HFFc6 (cell line): ENCODE results near the gene DNMT3A. TPM values are rescaled to one million over a fixed set of nuclear protein-coding genes. Genes with fewer than 3 reads are reported as not detected.

ENCODE experiments used
- DNase-seq: peaks from one replicate; pipeline ENCODE4 v3.0.0-alpha.2; 2018
- H3K27ac Mint-ChIP-seq: 2 replicates; pipeline ENCODE4 v1.8.0; 2020; ENCODE audit warnings: mild to moderate bottlenecking, mixed read lengths
- H3K27me3 Mint-ChIP-seq: 2 replicates; pipeline ENCODE4 v1.8.0; 2021; ENCODE audit warnings: mild to moderate bottlenecking, moderate library complexity, mixed read lengths; ENCODE audit not compliant: insufficient read depth
- H3K36me3 Mint-ChIP-seq: 2 replicates; pipeline ENCODE4 v1.8.0; 2021; ENCODE audit warnings: low read depth, mixed read lengths
- H3K4me1 Mint-ChIP-seq: 2 replicates; pipeline ENCODE4 v1.8.0; 2020; ENCODE audit warnings: low read depth, mixed read lengths
- H3K4me3 Mint-ChIP-seq: 2 replicates; pipeline ENCODE4 v1.8.0; 2020; ENCODE audit warnings: mild to moderate bottlenecking, moderate library complexity, mixed read lengths
- H3K9me3 Mint-ChIP-seq: 2 replicates; pipeline ENCODE4 v1.8.0; 2020; ENCODE audit warnings: mild to moderate bottlenecking, mixed read lengths
- CTCF ChIP-seq: fragments of 200-600 bp; sonication (generic); IDR thresholded peaks from 2 replicates; pipeline ENCODE4 v1.5.0; 2021; ENCODE audit warnings: antibody characterized with exemption, mild to moderate bottlenecking
- total RNA-seq, 6 experiments: library from RNA; stranded (reverse); fragmentation: NEBNext Ultra II Directional; extraction: Animal tissue kit (Norgen Biotek cat#: 25700); gene quantifications; 2 replicates in 1 of 6; 3 replicates in 5 of 6; pipeline ENCODE4 v1.2.3, GENCODE V29; 2021

The DNMT3A gene
- total RNA-seq, 6 experiments from 2014 or later = 3.5 to 5.2 (median 4.5) TPM

GRCh38 chr2:25284756-25285155 lies 57.0 kb downstream of the DNMT3A start:
- Mint-ChIP-seq H3K9me3 (no peaks in the 10 kb centered on the region), H3K27ac (no peak overlapping the region), H3K4me3 (no peak overlapping the region), H3K27me3 (peaks cover 7% of the 10 kb centered on the region; the same call in 1 of the 2 replicates), H3K36me3 (no peaks in the 10 kb centered on the region), H3K4me1 (no peaks in the 10 kb centered on the region)
- TF ChIP-seq CTCF = no peak
- DNase-seq = no peak

GRCh38 chr2:25283921-25284320 lies 57.8 kb downstream of the DNMT3A start:
- H3K9me3 Mint-ChIP-seq = no peaks in the 10 kb centered on the region
- no peaks in the 10 kb centered on the region for H3K36me3 Mint-ChIP-seq
- H3K4me1 Mint-ChIP-seq = no peaks in the 10 kb centered on the region
- H3K27ac Mint-ChIP-seq = no peak overlapping the region
- H3K4me3 Mint-ChIP-seq = no peak overlapping the region
- DNase-seq = no peak
- H3K27me3 Mint-ChIP-seq = peaks cover 10% of the 10 kb centered on the region
- TF ChIP-seq CTCF = no peak

- Mint-ChIP-seq H3K27me3 (peaks cover 10% of the 10 kb centered on the region), H3K4me1 (no peaks in the 10 kb centered on the region), H3K9me3 (no peaks in the 10 kb centered on the region), H3K27ac (no peak overlapping the region), H3K4me3 (no peak overlapping the region), H3K36me3 (no peaks in the 10 kb centered on the region)
- no peak for DNase-seq
- no peak for TF ChIP-seq CTCF
Observed at GRCh38 chr2:25281941-25282340, 59.8 kb downstream of the DNMT3A start.

- H3K36me3 Mint-ChIP-seq = no peaks in the 10 kb centered on the region
- H3K4me3 Mint-ChIP-seq = no peak overlapping the region
- TF ChIP-seq CTCF = no peak
- DNase-seq = no peak
- H3K27me3 Mint-ChIP-seq = peaks cover 10% of the 10 kb centered on the region
- no peaks in the 10 kb centered on the region for H3K4me1 Mint-ChIP-seq
- H3K9me3 Mint-ChIP-seq = no peaks in the 10 kb centered on the region
- no peak overlapping the region for H3K27ac Mint-ChIP-seq
Observed at GRCh38 chr2:25281522-25281921, 60.2 kb downstream of the DNMT3A start.

GRCh38 chr2:25280051-25280687 lies 61.6 kb downstream of the DNMT3A start:
- no peak for DNase-seq
- H3K4me1 Mint-ChIP-seq = no peaks in the 10 kb centered on the region
- no peak for TF ChIP-seq CTCF
- peaks cover 10% of the 10 kb centered on the region for H3K27me3 Mint-ChIP-seq
- no peaks in the 10 kb centered on the region for H3K36me3 Mint-ChIP-seq
- H3K27ac Mint-ChIP-seq = no peak overlapping the region
- no peak overlapping the region for H3K4me3 Mint-ChIP-seq
- no peaks in the 10 kb centered on the region for H3K9me3 Mint-ChIP-seq
